ENCODE results near the gene IGSF8.

The IGSF8 gene

GRCh38 chr1:160097911-160098851, at the start of gene IGSF8:
TSS of gene IGSF8 (minus strand) at chr1:160098619. CDS start at chr1:160098472, 147 bp downstream.
- peaks cover 54% of the 10 kb centered on the region for H3K4me1 ChIP-seq (ENCODE audit: insufficient read depth, low read length)
- no peaks in the 10 kb centered on the region for H3K9me3 ChIP-seq (ENCODE audit: low read length)
- H3K9ac ChIP-seq (ENCODE audit: low read length): peak within 1 kb of the TSS; percentile 89
- peaks cover 10% of the 10 kb centered on the region for H3K36me3 ChIP-seq (ENCODE audit: insufficient read depth, low read length)
- H3K4me3 ChIP-seq (ENCODE audit: low read depth in 1 of 2, low read length in 2 of 2): peak within 1 kb of the TSS; percentile 86 to 90
- no peaks in the 10 kb centered on the region for H3K27me3 ChIP-seq (ENCODE audit: control insufficient read depth in 1 of 2, insufficient read depth in 2 of 2, low read length in 2 of 2)
- peak within 1 kb of the TSS; percentile 94 for H3K27ac ChIP-seq (ENCODE audit: low read depth, low read length)

GRCh38 chr1:160148121-160148520, 49.7 kb upstream of the IGSF8 start:
- no peaks in the 10 kb centered on the region for H3K27me3 ChIP-seq (ENCODE audit: control insufficient read depth in 1 of 2, insufficient read depth in 2 of 2, low read length in 2 of 2)
- H3K27ac ChIP-seq (ENCODE audit: low read depth, low read length): no peak overlapping the region
- no peaks in the 10 kb centered on the region for H3K9me3 ChIP-seq (ENCODE audit: low read length)
- H3K36me3 ChIP-seq (ENCODE audit: insufficient read depth, low read length): no peaks in the 10 kb centered on the region
- no peaks in the 10 kb centered on the region for H3K4me1 ChIP-seq (ENCODE audit: insufficient read depth, low read length)
- H3K4me3 ChIP-seq (ENCODE audit: low read depth in 1 of 2, low read length in 2 of 2): no peak overlapping the region
- no peak overlapping the region for H3K9ac ChIP-seq (ENCODE audit: low read length)

- no peak overlapping the region for H3K4me3 ChIP-seq (ENCODE audit: low read depth in 1 of 2, low read length in 2 of 2)
- H3K9me3 ChIP-seq (ENCODE audit: low read length): no peaks in the 10 kb centered on the region
- no peaks in the 10 kb centered on the region for H3K27me3 ChIP-seq (ENCODE audit: control insufficient read depth in 1 of 2, insufficient read depth in 2 of 2, low read length in 2 of 2)
- H3K27ac ChIP-seq (ENCODE audit: low read depth, low read length): no peak overlapping the region
- peaks cover 11% of the 10 kb centered on the region for H3K36me3 ChIP-seq (ENCODE audit: insufficient read depth, low read length)
- H3K9ac ChIP-seq (ENCODE audit: low read length): no peak overlapping the region
- H3K4me1 ChIP-seq (ENCODE audit: insufficient read depth, low read length): no peaks in the 10 kb centered on the region
These were observed 47.7 kb upstream of the IGSF8 start for GRCh38 chr1:160146107-160146506.

GRCh38 chr1:160144921-160145320, 46.5 kb upstream of the IGSF8 start:
- H3K4me3 ChIP-seq (ENCODE audit: low read depth in 1 of 2, low read length in 2 of 2): no peak overlapping the region
- H3K9ac ChIP-seq (ENCODE audit: low read length): no peak overlapping the region
- H3K27me3 ChIP-seq (ENCODE audit: control insufficient read depth in 1 of 2, insufficient read depth in 2 of 2, low read length in 2 of 2): no peaks in the 10 kb centered on the region
- H3K4me1 ChIP-seq (ENCODE audit: insufficient read depth, low read length): no peaks in the 10 kb centered on the region
- no peaks in the 10 kb centered on the region for H3K9me3 ChIP-seq (ENCODE audit: low read length)
- H3K36me3 ChIP-seq (ENCODE audit: insufficient read depth, low read length): peaks cover 22% of the 10 kb centered on the region
- H3K27ac ChIP-seq (ENCODE audit: low read depth, low read length): no peak overlapping the region

- no peaks in the 10 kb centered on the region for H3K27me3 ChIP-seq (ENCODE audit: control insufficient read depth in 1 of 2, insufficient read depth in 2 of 2, low read length in 2 of 2)
- no peak overlapping the region for H3K27ac ChIP-seq (ENCODE audit: low read depth, low read length)
- H3K36me3 ChIP-seq (ENCODE audit: insufficient read depth, low read length): peaks cover 29% of the 10 kb centered on the region
- no peak overlapping the region for H3K4me3 ChIP-seq (ENCODE audit: low read depth in 1 of 2, low read length in 2 of 2)
- H3K9ac ChIP-seq (ENCODE audit: low read length): no peak overlapping the region
- H3K4me1 ChIP-seq (ENCODE audit: insufficient read depth, low read length): no peaks in the 10 kb centered on the region
- no peaks in the 10 kb centered on the region for H3K9me3 ChIP-seq (ENCODE audit: low read length)
These were observed 45.3 kb upstream of the IGSF8 start for GRCh38 chr1:160143695-160144094.

GRCh38 chr1:160139840-160140239, 41.4 kb upstream of the IGSF8 start:
- no peak overlapping the region for H3K4me3 ChIP-seq (ENCODE audit: low read depth in 1 of 2, low read length in 2 of 2)
- H3K9ac ChIP-seq (ENCODE audit: low read length): no peak overlapping the region
- H3K27me3 ChIP-seq (ENCODE audit: control insufficient read depth in 1 of 2, insufficient read depth in 2 of 2, low read length in 2 of 2): no peaks in the 10 kb centered on the region
- H3K36me3 ChIP-seq (ENCODE audit: insufficient read depth, low read length): peaks cover 62% of the 10 kb centered on the region
- no peaks in the 10 kb centered on the region for H3K9me3 ChIP-seq (ENCODE audit: low read length)
- H3K4me1 ChIP-seq (ENCODE audit: insufficient read depth, low read length): no peaks in the 10 kb centered on the region
- no peak overlapping the region for H3K27ac ChIP-seq (ENCODE audit: low read depth, low read length)

GRCh38 chr1:160137216-160137862, 38.9 kb upstream of the IGSF8 start:
- Histone ChIP-seq H3K36me3 (ENCODE audit: insufficient read depth, low read length) (peaks cover 84% of the 10 kb centered on the region), H3K9ac (ENCODE audit: low read length) (no peak overlapping the region), H3K27ac (ENCODE audit: low read depth, low read length) (no peak overlapping the region)

GRCh38 chr1:160136926-160137200, 38.4 kb upstream of the IGSF8 start:
- no peak overlapping the region for H3K27ac ChIP-seq (ENCODE audit: low read depth, low read length)
- no peaks in the 10 kb centered on the region for H3K4me1 ChIP-seq (ENCODE audit: insufficient read depth, low read length)
- H3K36me3 ChIP-seq (ENCODE audit: insufficient read depth, low read length): peaks cover 82% of the 10 kb centered on the region

More at GRCh38 chr1:160137216-160137862, 38.9 kb upstream of the IGSF8 start:
- Histone ChIP-seq H3K4me3 (ENCODE audit: low read depth in 1 of 2, low read length in 2 of 2) (no peak overlapping the region), H3K9me3 (ENCODE audit: low read length) (no peaks in the 10 kb centered on the region), H3K4me1 (ENCODE audit: insufficient read depth, low read length) (no peaks in the 10 kb centered on the region), H3K27me3 (ENCODE audit: control insufficient read depth in 1 of 2, insufficient read depth in 2 of 2, low read length in 2 of 2) (no peaks in the 10 kb centered on the region)

GRCh38 chr1:160136121-160136925, 37.9 kb upstream of the IGSF8 start:
- Histone ChIP-seq H3K36me3 (ENCODE audit: insufficient read depth, low read length) (peaks cover 79% of the 10 kb centered on the region), H3K27ac (ENCODE audit: low read depth, low read length) (no peak overlapping the region), H3K9me3 (ENCODE audit: low read length) (no peaks in the 10 kb centered on the region), H3K4me3 (ENCODE audit: low read depth in 1 of 2, low read length in 2 of 2) (no peak overlapping the region), H3K27me3 (ENCODE audit: control insufficient read depth in 1 of 2, insufficient read depth in 2 of 2, low read length in 2 of 2) (no peaks in the 10 kb centered on the region), H3K4me1 (ENCODE audit: insufficient read depth, low read length) (no peaks in the 10 kb centered on the region), H3K9ac (ENCODE audit: low read length) (no peak overlapping the region)

More at GRCh38 chr1:160136926-160137200, 38.4 kb upstream of the IGSF8 start:
- H3K9me3 ChIP-seq (ENCODE audit: low read length): no peaks in the 10 kb centered on the region
- H3K4me3 ChIP-seq (ENCODE audit: low read depth in 1 of 2, low read length in 2 of 2): no peak overlapping the region
- no peaks in the 10 kb centered on the region for H3K27me3 ChIP-seq (ENCODE audit: control insufficient read depth in 1 of 2, insufficient read depth in 2 of 2, low read length in 2 of 2)
- H3K9ac ChIP-seq (ENCODE audit: low read length): no peak overlapping the region

GRCh38 chr1:160134791-160135572, 36.6 kb upstream of the IGSF8 start:
- Histone ChIP-seq H3K36me3 (ENCODE audit: insufficient read depth, low read length) (peaks cover 80% of the 10 kb centered on the region), H3K4me3 (ENCODE audit: low read depth in 1 of 2, low read length in 2 of 2) (no peak overlapping the region), H3K9ac (ENCODE audit: low read length) (no peak overlapping the region), H3K4me1 (ENCODE audit: insufficient read depth, low read length) (no peaks in the 10 kb centered on the region), H3K27ac (ENCODE audit: low read depth, low read length) (no peak overlapping the region), H3K9me3 (ENCODE audit: low read length) (no peaks in the 10 kb centered on the region), H3K27me3 (ENCODE audit: control insufficient read depth in 1 of 2, insufficient read depth in 2 of 2, low read length in 2 of 2) (no peaks in the 10 kb centered on the region)

All from muscle layer of colon (tissue), 2 donors.